Ishikawa (cell line): ENCODE data around the gene KCNA2.

Experiments used
- CEBPB ChIP-seq: IDR thresholded peaks from 2 replicates; pipeline ENCODE4 v1.6.1; 2012
- CREB1 ChIP-seq: IDR thresholded peaks from 2 replicates; pipeline ENCODE4 v1.6.1; 2012; ENCODE audit warnings: low read depth
- EGR1 ChIP-seq: IDR thresholded peaks from 2 replicates; pipeline ENCODE4 v1.6.1; 2012
- EP300 ChIP-seq: IDR thresholded peaks from 2 replicates; pipeline ENCODE4 v1.6.1; 2012; ENCODE audit warnings: borderline replicate concordance
- FOXM1 ChIP-seq: IDR thresholded peaks from 2 replicates; pipeline ENCODE4 v1.6.1; 2012; ENCODE audit warnings: low read depth, borderline replicate concordance
- MAX ChIP-seq: IDR thresholded peaks from 2 replicates; pipeline ENCODE4 v1.6.1; 2012
- NFIC ChIP-seq: IDR thresholded peaks from 2 replicates; pipeline ENCODE4 v1.6.1; 2012
- RAD21 ChIP-seq: IDR thresholded peaks from 2 replicates; pipeline ENCODE4 v1.6.1; 2012; ENCODE audit warnings: low read depth
- REST ChIP-seq: IDR thresholded peaks from 2 replicates; pipeline ENCODE4 v1.6.1; 2012; ENCODE audit warnings: low read depth, mild to moderate bottlenecking
- TAF1 ChIP-seq: IDR thresholded peaks from 2 replicates; pipeline ENCODE4 v1.6.1; 2012; ENCODE audit warnings: low read depth, mild to moderate bottlenecking
- TCF12 ChIP-seq: IDR thresholded peaks from 2 replicates; pipeline ENCODE4 v1.6.1; 2012; ENCODE audit warnings: low read depth
- TEAD4 ChIP-seq: IDR thresholded peaks from 2 replicates; pipeline ENCODE4 v1.6.1; 2012
- USF1 ChIP-seq: IDR thresholded peaks from 2 replicates; pipeline ENCODE4 v1.6.1; 2012
- YY1 ChIP-seq: IDR thresholded peaks from 2 replicates; pipeline ENCODE4 v1.6.1; 2012; ENCODE audit warnings: low read depth
- ZBTB7A ChIP-seq: IDR thresholded peaks from 2 replicates; pipeline ENCODE4 v1.6.1; 2012; ENCODE audit warnings: low read depth

KCNA2 gene

GRCh38 chr1:110610084-110610483, 3.9 kb upstream of the KCNA2 start:
- no peak for TF ChIP-seq YY1
- no peak for TF ChIP-seq MAX
- no peak for TF ChIP-seq TCF12
- TF ChIP-seq EP300: no peak
- no peak for TF ChIP-seq RAD21

- TF ChIP-seq USF1 (no peak), ZBTB7A (no peak), MAX (no peak), TEAD4 (no peak), TCF12 (no peak), EP300 (no peak), FOXM1 (no peak), TAF1 (no peak), YY1 (no peak), REST (no peak), EGR1 (no peak), CEBPB (no peak), RAD21 (no peak), CREB1 (no peak), NFIC (no peak)
These were observed 2.1 kb upstream of the KCNA2 start for GRCh38 chr1:110608247-110608646.

- no peak for TF ChIP-seq USF1
- TF ChIP-seq ZBTB7A: no peak
These were observed 1.5 kb upstream of the KCNA2 start for GRCh38 chr1:110607536-110608230.

- TF ChIP-seq ZBTB7A (no peak), TEAD4 (no peak), MAX (no peak), TCF12 (no peak), REST (no peak), CEBPB (no peak), FOXM1 (no peak), RAD21 (no peak), EP300 (no peak), TAF1 (no peak)
These were observed 738 bp upstream of the KCNA2 start for GRCh38 chr1:110606657-110607535.

- TF ChIP-seq YY1 (no peak), EGR1 (no peak), EP300 (no peak), NFIC (no peak), CEBPB (no peak), TCF12 (no peak), TAF1 (no peak), USF1 (no peak), REST (no peak), RAD21 (no peak), FOXM1 (no peak), CREB1 (no peak), MAX (no peak)
These were observed 712 bp downstream of the KCNA2 start for GRCh38 chr1:110605446-110605845.
